HL-60 (cell line): ENCODE measurements around the gene SSMEM1.

Experiments used
- DNase-seq, 2 experiments: peaks; one replicate each; pipeline ENCODE4 v3.0.0-alpha.2; 2010 to 2020; ENCODE audit warnings: low read depth in 1 of 2, low spot score in 1 of 2
- H3K27ac ChIP-seq: fragments of 250-450 bp; sonication (Bioruptor Pico); replicated peaks from 2 replicates; pipeline ENCODE4 v1.5.1; 2020; ENCODE audit warnings: mild to moderate bottlenecking, moderate library complexity
- H3K27me3 ChIP-seq: fragments of 250-450 bp; sonication (Bioruptor Pico); 2 replicates; pipeline ENCODE4 v1.5.1; 2021; ENCODE audit warnings: mild to moderate bottlenecking, moderate library complexity; ENCODE audit not compliant: insufficient read depth, poor library complexity, severe bottlenecking
- H3K4me3 ChIP-seq: replicated peaks from 2 replicates; pipeline ENCODE4 v1.5.1; 2011; ENCODE audit warnings: mild to moderate bottlenecking, control low read depth, low read length; ENCODE audit not compliant: insufficient read depth
- CTCF ChIP-seq: IDR thresholded peaks from one replicate; pipeline ENCODE4 v1.5.1; 2011; ENCODE audit warnings: low read length, control low read depth, inconsistent platforms; ENCODE audit not compliant: insufficient read depth
- GABPA ChIP-seq: IDR thresholded peaks from 2 replicates; pipeline ENCODE4 v1.6.1; 2012; ENCODE audit warnings: low read depth
- POLR2AphosphoS5 ChIP-seq: IDR thresholded peaks from 2 replicates; pipeline ENCODE4 v1.6.1; 2012; ENCODE audit warnings: low read depth
- REST ChIP-seq: IDR thresholded peaks from 2 replicates; pipeline ENCODE4 v1.6.1; 2012; ENCODE audit warnings: low read depth; ENCODE audit not compliant: insufficient replicate concordance
- SPI1 ChIP-seq: IDR thresholded peaks from 2 replicates; pipeline ENCODE4 v1.6.1; 2012; ENCODE audit warnings: low read depth, mild to moderate bottlenecking, borderline replicate concordance

SSMEM1 gene

GRCh38 chr7:130162196-130162595 lies 45.5 kb upstream of the SSMEM1 start:
- Histone ChIP-seq H3K27me3 (no peaks in the 10 kb centered on the region), H3K4me3 (no peak overlapping the region), H3K27ac (no peak overlapping the region)
- TF ChIP-seq POLR2AphosphoS5 (no peak), REST (no peak), SPI1 (no peak), GABPA (no peak), CTCF (no peak)
- no peak for DNase-seq

- Histone ChIP-seq H3K27me3 (no peaks in the 10 kb centered on the region), H3K27ac (no peak overlapping the region), H3K4me3 (no peak overlapping the region)
- TF ChIP-seq REST: no peak
- no peak for TF ChIP-seq CTCF
- TF ChIP-seq GABPA: no peak
- no peak for TF ChIP-seq POLR2AphosphoS5
- no peak for TF ChIP-seq SPI1
- DNase-seq: no peak
These were observed 33.3 kb upstream of the SSMEM1 start for GRCh38 chr7:130174237-130174959.

GRCh38 chr7:130178251-130178650 lies 29.4 kb upstream of the SSMEM1 start:
- H3K27me3 ChIP-seq: no peaks in the 10 kb centered on the region
- H3K27ac ChIP-seq: no peak overlapping the region
- no peak overlapping the region for H3K4me3 ChIP-seq
- no peak for TF ChIP-seq REST
- no peak for TF ChIP-seq GABPA
- no peak for TF ChIP-seq CTCF
- TF ChIP-seq POLR2AphosphoS5: no peak
- TF ChIP-seq SPI1: no peak
- DNase-seq: no peak
